NCI-H2227 treated with DMSO at 0.1 percent for 48 hours (cell line): ENCODE measurements around the gene ANKS1B.
"Not testable (repeated sequence)": the region's sequence is repeated elsewhere in the genome, so short reads cannot be mapped to it uniquely, and the experiment has no call there.

Experiments
- DNase-seq: peaks from one replicate; lab custom pipeline; 2025; lab: John Stamatoyannopoulos, UW

ANKS1B gene

GRCh38 chr12:99009654-99010296 lies 975.0 kb downstream of the ANKS1B start:
- no peak for DNase-seq

- DNase-seq = peak; percentile 42
Observed at GRCh38 chr12:99005601-99006000, 979.1 kb downstream of the ANKS1B start.

- DNase-seq = peak; percentile 59
Observed at GRCh38 chr12:99004799-99005466, 979.8 kb downstream of the ANKS1B start.

GRCh38 chr12:99002731-99003130 lies 982.0 kb downstream of the ANKS1B start:
- no peak for DNase-seq

- DNase-seq = no peak
Observed at GRCh38 chr12:99002156-99002555, 982.6 kb downstream of the ANKS1B start.

- DNase-seq = peak; percentile 30
Observed at GRCh38 chr12:98999559-98999958, 985.2 kb downstream of the ANKS1B start.

- DNase-seq = peak; percentile 84
Observed at GRCh38 chr12:98998697-98999299, 985.9 kb downstream of the ANKS1B start.

- DNase-seq = no peak
Observed at GRCh38 chr12:98997899-98998298, 986.8 kb downstream of the ANKS1B start.

GRCh38 chr12:98990648-98991047 lies 994.1 kb downstream of the ANKS1B start:
- DNase-seq = no peak

GRCh38 chr12:98985156-98985555 lies 999.6 kb downstream of the ANKS1B start:
- no peak for DNase-seq

GRCh38 chr12:98983647-98984046 lies 1001.1 kb downstream of the ANKS1B start:
- no peak for DNase-seq

GRCh38 chr12:98980508-98980907 lies 1004.2 kb downstream of the ANKS1B start:
- no peak for DNase-seq

- DNase-seq = no peak
Observed at GRCh38 chr12:98977186-98977585, 1007.5 kb downstream of the ANKS1B start.

GRCh38 chr12:98974767-98975381 lies 1009.9 kb downstream of the ANKS1B start:
- no peak for DNase-seq

GRCh38 chr12:98973395-98973794 lies 1011.3 kb downstream of the ANKS1B start:
- no peak for DNase-seq

GRCh38 chr12:98970950-98971349 lies 1013.8 kb downstream of the ANKS1B start:
- DNase-seq = no peak

- DNase-seq = no peak
Observed at GRCh38 chr12:98970210-98970609, 1014.5 kb downstream of the ANKS1B start.

GRCh38 chr12:98968896-98969295 lies 1015.8 kb downstream of the ANKS1B start:
- no peak for DNase-seq

GRCh38 chr12:98957135-98957534 lies 1027.6 kb downstream of the ANKS1B start:
- DNase-seq = not testable (repeated sequence)

GRCh38 chr12:98955284-98955683 lies 1029.5 kb downstream of the ANKS1B start:
- DNase-seq = no peak

GRCh38 chr12:98954506-98954905 lies 1030.2 kb downstream of the ANKS1B start:
- DNase-seq = no peak

GRCh38 chr12:98951406-98951805 lies 1033.3 kb downstream of the ANKS1B start:
- no peak for DNase-seq
